Tibial nerve (tissue), 4 donors: ENCODE results near the gene ACAD9. TPM values are rescaled to one million over a fixed set of nuclear protein-coding genes. Genes with fewer than 3 reads are reported as not detected.
A peak's percentile ranks its signal among the peaks of the same experiment; 100 is the strongest.

Source experiments
- DNase-seq, 2 donors: peaks; one replicate each; pipeline ENCODE4 v3.0.0-alpha.2; 2019; ENCODE audit warnings: low spot score in 2 of 2
- H3K27ac ChIP-seq, 4 donors: fragments of 200-600 bp; sonication (generic) in 3 of 4; one replicate each; pipeline ENCODE4 v1.5.1; 2017 to 2019; ENCODE audit warnings: mild to moderate bottlenecking in 1 of 4
- H3K27me3 ChIP-seq, 2 donors: fragments of 200-600 bp; sonication (generic) in 1 of 2; one replicate each; pipeline versions ENCODE4 v1.5.1 to v1.6.0; 2017 to 2019
- H3K36me3 ChIP-seq, 3 donors: fragments of 200-600 bp; sonication (generic); one replicate each; pipeline ENCODE4 v1.5.1; 2018 to 2019
- H3K4me1 ChIP-seq, 4 donors: fragments of 200-600 bp; sonication (generic) in 3 of 4; one replicate each; pipeline ENCODE4 v1.5.1; 2017 to 2019
- H3K4me3 ChIP-seq, 4 donors: fragments of 200-600 bp; sonication (generic) in 3 of 4; one replicate each; pipeline ENCODE4 v1.5.1; 2017 to 2019; ENCODE audit warnings: mild to moderate bottlenecking in 1 of 4, moderate library complexity in 1 of 4
- H3K9me3 ChIP-seq, 4 donors: fragments of 200-600 bp; sonication (generic) in 3 of 4; one replicate each; pipeline ENCODE4 v1.5.1; 2017 to 2019
- EP300 ChIP-seq, 2 donors: sonication (generic); formaldehyde crosslinking; IDR thresholded peaks; one replicate each; pipeline ENCODE4 v1.6.1; 2017; ENCODE audit warnings: antibody characterized with exemption in 2 of 2, mild to moderate bottlenecking in 1 of 2
- POLR2A ChIP-seq, 2 donors: fragments of 450-650 bp; IDR thresholded peaks; one replicate each; pipeline ENCODE4 v1.6.1; 2017; ENCODE audit warnings: antibody characterized with exemption in 2 of 2, mild to moderate bottlenecking in 2 of 2, moderate library complexity in 2 of 2
- WGBS, 2 donors: methylation state at CpG; one replicate each; pipeline ENCODE4 v1.1.5; 2018; 5-methylcytosine and 5-hydroxymethylcytosine counted together
- total RNA-seq, 4 donors: library from RNA; depleted of rRNA; stranded (reverse); fragments of >200 nt; gene quantifications; one replicate each; pipeline ENCODE4 v1.1.0, GENCODE V29; 2016
- TF ChIP-seq, protein P1 (sequence below), 5 experiments: fragments of 200-600 bp in 3 of 5; fragments of 450-650 bp in 2 of 5; sonication (generic) in 3 of 5; IDR thresholded peaks; one replicate each; pipeline ENCODE4 v1.5.1; 2016 to 2019; ENCODE audit warnings: antibody characterized with exemption in 5 of 5, mild to moderate bottlenecking in 3 of 5, moderate library complexity in 2 of 5

ACAD9 gene
- total RNA-seq, 4 donors from 2014 or later: 49.6 to 81.9 (median 63.7) TPM

DNA sequence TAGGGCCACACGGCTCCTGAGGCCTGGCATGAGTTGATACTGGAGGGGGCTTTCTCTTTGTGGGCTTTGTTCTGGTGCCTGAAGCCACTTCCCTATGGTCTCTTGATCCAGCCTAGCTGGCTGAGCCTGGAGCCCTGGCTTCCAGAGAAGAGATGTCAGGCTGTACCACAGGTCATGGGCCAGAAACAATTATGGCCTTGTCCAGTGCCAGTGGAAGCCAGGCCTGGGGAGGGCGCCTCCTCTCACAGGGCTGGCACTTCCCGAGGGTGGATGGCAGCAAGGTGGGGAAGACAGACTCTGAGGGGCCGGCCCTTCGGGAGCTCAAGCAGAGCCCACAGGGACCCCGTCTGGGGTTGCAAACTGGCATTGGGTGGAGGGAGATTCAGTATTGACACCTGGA is 34.9 kb upstream of the ACAD9 start:
- H3K27ac ChIP-seq: no peak overlapping the region
- no peak for DNase-seq
- no peak for TF ChIP-seq EP300 (IDR thresholded peaks at IDR 0.05)
- TF ChIP-seq POLR2A (IDR thresholded peaks at IDR 0.05): no peak
- peaks cover 0 to 17% (median 6%) of the 10 kb centered on the region in 4 donors for H3K4me1 ChIP-seq
- H3K4me3 ChIP-seq: no peak overlapping the region
- no peaks in the 10 kb centered on the region for H3K36me3 ChIP-seq
- H3K27me3 ChIP-seq: no peaks in the 10 kb centered on the region
- H3K9me3 ChIP-seq: no peaks in the 10 kb centered on the region
- 77 to 81% methylated on average over 4 to 6 of the region's 6 CpGs for WGBS, 2 donors

GRCh38 chr3:128845119-128845777 is 34.2 kb upstream of the ACAD9 start:
- Histone ChIP-seq H3K9me3 (no peaks in the 10 kb centered on the region), H3K36me3 (no peaks in the 10 kb centered on the region), H3K4me1 (peaks cover 0 to 17% (median 6%) of the 10 kb centered on the region in 4 donors), H3K27ac (peak overlapping the region in 2 of 4 donors; percentile 69 to 85), H3K4me3 (peak overlapping the region; percentile 31 to 56 (median 46)), H3K27me3 (no peaks in the 10 kb centered on the region)
- DNase-seq: no peak
- 44 to 45% methylated on average over 14 of the region's 14 CpGs for WGBS, 2 donors
- TF ChIP-seq EP300 (IDR thresholded peaks at IDR 0.05): no peak
- TF ChIP-seq, protein P1, sequence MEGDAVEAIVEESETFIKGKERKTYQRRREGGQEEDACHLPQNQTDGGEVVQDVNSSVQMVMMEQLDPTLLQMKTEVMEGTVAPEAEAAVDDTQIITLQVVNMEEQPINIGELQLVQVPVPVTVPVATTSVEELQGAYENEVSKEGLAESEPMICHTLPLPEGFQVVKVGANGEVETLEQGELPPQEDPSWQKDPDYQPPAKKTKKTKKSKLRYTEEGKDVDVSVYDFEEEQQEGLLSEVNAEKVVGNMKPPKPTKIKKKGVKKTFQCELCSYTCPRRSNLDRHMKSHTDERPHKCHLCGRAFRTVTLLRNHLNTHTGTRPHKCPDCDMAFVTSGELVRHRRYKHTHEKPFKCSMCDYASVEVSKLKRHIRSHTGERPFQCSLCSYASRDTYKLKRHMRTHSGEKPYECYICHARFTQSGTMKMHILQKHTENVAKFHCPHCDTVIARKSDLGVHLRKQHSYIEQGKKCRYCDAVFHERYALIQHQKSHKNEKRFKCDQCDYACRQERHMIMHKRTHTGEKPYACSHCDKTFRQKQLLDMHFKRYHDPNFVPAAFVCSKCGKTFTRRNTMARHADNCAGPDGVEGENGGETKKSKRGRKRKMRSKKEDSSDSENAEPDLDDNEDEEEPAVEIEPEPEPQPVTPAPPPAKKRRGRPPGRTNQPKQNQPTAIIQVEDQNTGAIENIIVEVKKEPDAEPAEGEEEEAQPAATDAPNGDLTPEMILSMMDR (IDR thresholded peaks at IDR 0.05): no peak
- TF ChIP-seq POLR2A (IDR thresholded peaks at IDR 0.05): no peak

GRCh38 chr3:128845778-128846485 is 33.5 kb upstream of the ACAD9 start:
- H3K27ac ChIP-seq: peak overlapping the region; percentile 32 to 85 (median 60)
- peak; percentile 65 to 73 for DNase-seq
- H3K4me1 ChIP-seq: peaks cover 0 to 17% (median 6%) of the 10 kb centered on the region in 4 donors
- no peaks in the 10 kb centered on the region for H3K27me3 ChIP-seq
- H3K9me3 ChIP-seq: no peaks in the 10 kb centered on the region
- H3K4me3 ChIP-seq: peak overlapping the region; percentile 31 to 56 (median 46)
- peak in 1 of 2 donors; percentile 59 for TF ChIP-seq EP300 (IDR thresholded peaks at IDR 0.05)
- TF ChIP-seq, protein P1 (IDR thresholded peaks at IDR 0.05): peak; percentile 41 to 81 (median 47)
- no peak for TF ChIP-seq POLR2A (IDR thresholded peaks at IDR 0.05)
- H3K36me3 ChIP-seq: no peaks in the 10 kb centered on the region
- WGBS, 2 donors: 1 to 2% methylated on average over 24 to 32 of the region's 32 CpGs

DNA sequence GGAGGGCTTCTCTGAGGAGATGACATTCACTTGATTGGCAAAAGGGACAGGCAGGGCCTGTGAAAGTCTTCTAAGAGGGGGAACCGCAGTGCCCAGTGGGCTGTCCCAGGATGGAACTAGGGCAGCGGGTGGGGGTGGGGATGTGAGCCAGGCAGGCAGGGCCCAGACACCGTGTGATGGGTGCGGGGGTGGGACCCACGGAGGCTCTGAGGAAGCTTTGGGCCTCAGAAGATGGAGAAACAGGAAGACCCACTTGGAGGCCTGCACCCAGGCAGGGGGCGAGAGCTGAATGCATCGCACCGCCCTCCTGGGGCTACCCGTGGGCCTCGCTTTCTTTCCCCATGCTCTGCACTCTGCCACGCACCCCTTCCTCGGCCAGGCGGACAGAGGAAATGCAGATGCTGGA is 32.9 kb upstream of the ACAD9 start:
- H3K9me3 ChIP-seq: no peaks in the 10 kb centered on the region
- 70 to 75% methylated on average over 10 to 13 of the region's 13 CpGs for WGBS, 2 donors
- no peak for TF ChIP-seq EP300 (IDR thresholded peaks at IDR 0.05)
- TF ChIP-seq, protein P1 (IDR thresholded peaks at IDR 0.05): no peak
- TF ChIP-seq POLR2A (IDR thresholded peaks at IDR 0.05): no peak
- peak overlapping the region in 1 of 4 donors; percentile 56 for H3K4me3 ChIP-seq
- H3K27me3 ChIP-seq: no peaks in the 10 kb centered on the region
- peak overlapping the region in 3 of 4 donors; percentile 51 to 85 (median 69) for H3K27ac ChIP-seq
- H3K4me1 ChIP-seq: peaks cover 0 to 17% (median 6%) of the 10 kb centered on the region in 4 donors
- no peaks in the 10 kb centered on the region for H3K36me3 ChIP-seq
- DNase-seq: no peak

GRCh38 chr3:128847666-128848370 is 31.6 kb upstream of the ACAD9 start:
- no peak overlapping the region for H3K4me3 ChIP-seq
- H3K9me3 ChIP-seq: no peaks in the 10 kb centered on the region
- WGBS, 2 donors: 85 to 87% methylated on average over 15 of the region's 15 CpGs
- no peak for TF ChIP-seq EP300 (IDR thresholded peaks at IDR 0.05)
- TF ChIP-seq, protein P1 (IDR thresholded peaks at IDR 0.05): no peak
- no peak for TF ChIP-seq POLR2A (IDR thresholded peaks at IDR 0.05)
- H3K27me3 ChIP-seq: no peaks in the 10 kb centered on the region
- peaks cover 0 to 17% (median 6%) of the 10 kb centered on the region in 4 donors for H3K4me1 ChIP-seq
- no peak for DNase-seq
- H3K27ac ChIP-seq: no peak overlapping the region
- H3K36me3 ChIP-seq: no peaks in the 10 kb centered on the region
